Skeletal muscle tissue (tissue), 4 donors: ENCODE results near the gene VGLL1. TPM values are rescaled to one million over a fixed set of nuclear protein-coding genes. Genes with fewer than 3 reads are reported as not detected.

Experiments
- H3K27ac ChIP-seq: one replicate; pipeline ENCODE4 v1.7.0; 2013; ENCODE audit warnings: mild to moderate bottlenecking, low read depth, low read length, inconsistent platforms
- H3K27me3 ChIP-seq, 3 donors: one replicate each; pipeline ENCODE4 v1.7.0; 2013; ENCODE audit warnings: low read length in 3 of 3; ENCODE audit not compliant: control insufficient read depth in 3 of 3, insufficient read depth in 3 of 3
- H3K36me3 ChIP-seq, 3 donors: one replicate each; pipeline ENCODE4 v1.7.0; 2013; ENCODE audit warnings: low read length in 3 of 3; ENCODE audit not compliant: control insufficient read depth in 3 of 3, insufficient read depth in 3 of 3
- H3K4me1 ChIP-seq, 3 donors: one replicate each; pipeline ENCODE4 v1.7.0; 2013; ENCODE audit warnings: low read length in 3 of 3, mild to moderate bottlenecking in 3 of 3; ENCODE audit not compliant: control insufficient read depth in 3 of 3, insufficient read depth in 3 of 3
- H3K4me3 ChIP-seq, 3 donors: one replicate each; pipeline ENCODE4 v1.7.0; 2013; ENCODE audit warnings: low read length in 3 of 3
- H3K9ac ChIP-seq, 3 donors: one replicate each; pipeline ENCODE4 v1.7.0; 2013; ENCODE audit warnings: low read length in 3 of 3, mild to moderate bottlenecking in 3 of 3, moderate library complexity in 2 of 3, low read depth in 1 of 3
- H3K9me3 ChIP-seq, 3 donors: one replicate each; pipeline ENCODE4 v1.7.0; 2013; ENCODE audit warnings: low read length in 3 of 3; ENCODE audit not compliant: control insufficient read depth in 3 of 3
- total RNA-seq: library from RNA; depleted of rRNA; stranded (reverse); fragments of >200 nt; gene quantifications from one replicate; pipeline ENCODE4 v1.2.3, GENCODE V29; 2014
- donor health status: Osteomylitis.

Gene VGLL1
- total RNA-seq, 1 donor from 2014 or later, result not detected

DNA sequence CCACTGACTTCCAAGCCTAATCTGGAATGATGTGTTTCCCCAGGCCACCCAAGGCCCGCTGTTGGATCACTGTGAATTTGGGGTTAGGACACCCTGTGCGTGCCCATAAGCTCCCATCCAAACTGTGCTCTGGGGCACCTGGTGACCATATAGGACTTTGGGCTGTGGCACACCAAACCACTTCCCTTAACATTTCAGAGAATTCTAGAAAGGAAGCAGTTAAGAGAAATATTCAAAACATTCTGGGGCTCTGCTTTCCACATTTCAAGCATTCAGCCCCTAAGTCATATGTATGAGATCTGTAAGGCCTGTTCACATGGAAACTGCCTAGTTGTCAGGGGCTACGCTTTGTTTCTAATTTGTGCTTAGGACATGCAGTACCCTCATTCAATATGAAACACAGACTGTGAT, 14.4 kb downstream of the VGLL1 start:
- peaks cover 0 to 10% (median 0%) of the 10 kb centered on the region in 3 donors for H3K27me3 ChIP-seq
- H3K36me3 ChIP-seq, result no peaks in the 10 kb centered on the region
- H3K4me3 ChIP-seq, result no peak overlapping the region
- H3K4me1 ChIP-seq, result no peaks in the 10 kb centered on the region
- no peak overlapping the region for H3K27ac ChIP-seq
- H3K9me3 ChIP-seq, result no peaks in the 10 kb centered on the region
- no peak overlapping the region for H3K9ac ChIP-seq

DNA sequence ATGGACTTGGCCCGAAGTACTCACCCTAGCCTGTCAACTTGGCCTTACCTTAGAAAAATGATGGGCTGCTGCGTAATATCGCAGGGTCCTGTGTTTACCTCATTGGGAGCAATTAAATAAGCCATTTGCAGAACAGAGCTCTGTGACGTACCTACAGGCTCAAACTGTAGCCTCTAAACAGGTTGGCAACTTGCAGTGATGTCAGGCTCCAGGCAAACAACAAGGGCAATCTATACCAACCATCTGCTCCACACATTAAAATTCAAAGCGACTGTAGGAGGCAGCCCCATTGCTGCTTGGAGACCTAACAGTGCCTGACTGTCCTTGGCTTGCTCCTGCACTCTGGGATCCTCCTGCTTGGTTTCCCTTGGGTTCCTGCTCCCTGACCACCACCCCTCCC, 17.2 kb downstream of the VGLL1 start:
- Histone ChIP-seq H3K9me3 (no peaks in the 10 kb centered on the region), H3K9ac (no peak overlapping the region), H3K27me3 (no peaks in the 10 kb centered on the region), H3K27ac (no peak overlapping the region), H3K36me3 (no peaks in the 10 kb centered on the region), H3K4me1 (no peaks in the 10 kb centered on the region), H3K4me3 (no peak overlapping the region)

- H3K27ac ChIP-seq, result no peak overlapping the region
- H3K9me3 ChIP-seq, result no peaks in the 10 kb centered on the region
- no peak overlapping the region for H3K9ac ChIP-seq
- no peak overlapping the region for H3K4me3 ChIP-seq
- H3K36me3 ChIP-seq, result no peaks in the 10 kb centered on the region
- no peaks in the 10 kb centered on the region for H3K27me3 ChIP-seq
- no peaks in the 10 kb centered on the region for H3K4me1 ChIP-seq
Observed at GRCh38 chrX:136551410-136551809, 19.4 kb downstream of the VGLL1 start.

DNA sequence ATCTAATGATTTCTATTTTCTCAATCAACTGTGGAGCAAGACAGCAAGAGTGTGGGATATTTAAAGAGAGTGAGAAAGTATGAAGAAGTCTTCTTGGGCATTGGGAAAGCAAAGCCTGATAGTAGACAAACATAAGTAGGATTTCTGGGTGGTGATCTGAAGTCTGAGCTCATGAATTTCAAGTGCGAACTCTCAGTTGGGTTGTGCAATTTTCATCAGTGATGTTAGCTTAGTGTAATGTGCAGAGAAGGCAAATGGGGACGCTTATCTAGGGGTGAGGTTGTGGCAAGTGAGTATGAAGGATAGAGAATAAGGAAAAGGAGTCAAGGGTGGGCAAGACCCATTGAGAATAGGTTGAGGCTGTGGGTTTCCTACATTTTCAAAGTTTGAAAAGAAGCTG, 23.7 kb downstream of the VGLL1 start:
- no peaks in the 10 kb centered on the region for H3K4me1 ChIP-seq
- no peak overlapping the region for H3K27ac ChIP-seq
- H3K27me3 ChIP-seq, result no peaks in the 10 kb centered on the region
- H3K9me3 ChIP-seq, result no peaks in the 10 kb centered on the region
- no peak overlapping the region for H3K4me3 ChIP-seq
- H3K36me3 ChIP-seq, result no peaks in the 10 kb centered on the region
- no peak overlapping the region for H3K9ac ChIP-seq

- no peaks in the 10 kb centered on the region for H3K4me1 ChIP-seq
- H3K27me3 ChIP-seq, result no peaks in the 10 kb centered on the region
- H3K36me3 ChIP-seq, result no peaks in the 10 kb centered on the region
- H3K27ac ChIP-seq, result no peak overlapping the region
- H3K4me3 ChIP-seq, result no peak overlapping the region
- no peak overlapping the region for H3K9ac ChIP-seq
- no peaks in the 10 kb centered on the region for H3K9me3 ChIP-seq
Observed at GRCh38 chrX:136572030-136572429, 40.0 kb downstream of the VGLL1 start.

DNA sequence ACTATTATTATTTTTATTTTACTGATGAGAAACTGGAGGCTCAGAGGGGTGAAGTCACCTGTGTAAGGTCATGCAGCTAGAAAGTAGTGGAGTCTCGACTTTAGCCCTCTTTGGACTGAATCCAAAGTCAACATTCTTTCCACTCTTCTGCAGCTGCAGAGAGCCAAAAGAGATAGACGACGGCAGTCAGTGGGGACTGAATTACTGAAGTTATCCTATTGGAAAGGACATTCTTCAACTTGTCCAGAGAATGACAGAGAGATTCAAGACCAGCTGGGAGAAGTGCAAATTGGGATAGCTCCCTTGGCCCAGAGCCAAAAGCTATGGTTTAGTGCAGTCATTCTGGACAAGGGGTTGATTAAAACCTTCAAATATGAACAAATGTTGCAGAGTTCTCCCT, 42.5 kb downstream of the VGLL1 start:
- H3K9ac ChIP-seq, result no peak overlapping the region
- H3K4me3 ChIP-seq, result no peak overlapping the region
- H3K36me3 ChIP-seq, result no peaks in the 10 kb centered on the region
- H3K27me3 ChIP-seq, result no peaks in the 10 kb centered on the region
- no peak overlapping the region for H3K27ac ChIP-seq
- H3K4me1 ChIP-seq, result no peaks in the 10 kb centered on the region
- H3K9me3 ChIP-seq, result no peaks in the 10 kb centered on the region

- H3K9me3 ChIP-seq, result no peaks in the 10 kb centered on the region
- H3K27me3 ChIP-seq, result no peaks in the 10 kb centered on the region
- H3K9ac ChIP-seq, result no peak overlapping the region
- no peaks in the 10 kb centered on the region for H3K36me3 ChIP-seq
- H3K27ac ChIP-seq, result no peak overlapping the region
- no peaks in the 10 kb centered on the region for H3K4me1 ChIP-seq
- no peak overlapping the region for H3K4me3 ChIP-seq
Observed at GRCh38 chrX:136577552-136577951, 45.5 kb downstream of the VGLL1 start.

GRCh38 chrX:136580316-136580715, 48.3 kb downstream of the VGLL1 start:
- H3K4me1 ChIP-seq, result no peaks in the 10 kb centered on the region
- no peaks in the 10 kb centered on the region for H3K27me3 ChIP-seq
- H3K9ac ChIP-seq, result no peak overlapping the region
- no peak overlapping the region for H3K4me3 ChIP-seq
- no peaks in the 10 kb centered on the region for H3K9me3 ChIP-seq
- no peaks in the 10 kb centered on the region for H3K36me3 ChIP-seq
- H3K27ac ChIP-seq, result no peak overlapping the region

DNA sequence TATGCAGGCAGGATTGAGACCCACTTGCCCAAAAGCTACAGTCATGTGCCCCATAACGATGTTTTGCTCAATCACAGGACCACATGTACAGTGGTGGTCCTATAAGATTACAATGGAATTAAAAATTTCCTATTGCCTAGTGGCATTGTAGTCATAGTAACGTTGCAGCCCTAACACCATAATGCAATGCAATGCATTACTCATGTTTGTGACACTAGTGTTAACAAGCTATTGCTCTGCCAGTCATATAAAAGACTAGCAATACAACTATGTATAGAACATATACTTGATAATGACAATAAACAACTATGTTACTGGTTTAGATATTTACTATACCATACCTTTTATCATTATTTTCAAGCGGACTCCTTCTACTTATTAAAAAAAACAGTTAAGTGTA, 50.6 kb downstream of the VGLL1 start:
- Histone ChIP-seq H3K9ac (no peak overlapping the region), H3K4me1 (no peaks in the 10 kb centered on the region), H3K9me3 (no peaks in the 10 kb centered on the region), H3K36me3 (no peaks in the 10 kb centered on the region), H3K4me3 (no peak overlapping the region), H3K27me3 (no peaks in the 10 kb centered on the region), H3K27ac (no peak overlapping the region)

DNA sequence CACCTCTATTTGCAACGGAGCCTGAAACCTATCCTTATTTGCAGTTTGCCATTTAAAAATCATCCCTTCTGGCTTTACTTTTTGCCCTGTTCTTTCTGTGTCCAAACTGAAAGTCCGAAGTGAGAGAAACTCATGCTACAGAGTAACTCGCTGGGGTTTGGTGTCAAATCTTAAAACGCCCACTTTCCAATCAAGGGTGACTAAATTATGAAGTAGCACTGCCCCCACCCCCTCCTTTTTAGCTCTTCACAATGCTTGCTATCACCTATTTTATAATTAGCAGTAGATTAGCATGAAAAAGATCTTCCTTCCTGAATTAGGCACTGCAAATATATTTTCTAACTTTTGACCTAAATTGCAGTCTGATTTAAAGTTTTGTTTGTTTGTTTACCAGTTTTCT, 52.5 kb downstream of the VGLL1 start:
- Histone ChIP-seq H3K4me1 (no peaks in the 10 kb centered on the region), H3K36me3 (no peaks in the 10 kb centered on the region), H3K4me3 (no peak overlapping the region), H3K27ac (no peak overlapping the region), H3K27me3 (no peaks in the 10 kb centered on the region), H3K9me3 (no peaks in the 10 kb centered on the region), H3K9ac (no peak overlapping the region)

DNA sequence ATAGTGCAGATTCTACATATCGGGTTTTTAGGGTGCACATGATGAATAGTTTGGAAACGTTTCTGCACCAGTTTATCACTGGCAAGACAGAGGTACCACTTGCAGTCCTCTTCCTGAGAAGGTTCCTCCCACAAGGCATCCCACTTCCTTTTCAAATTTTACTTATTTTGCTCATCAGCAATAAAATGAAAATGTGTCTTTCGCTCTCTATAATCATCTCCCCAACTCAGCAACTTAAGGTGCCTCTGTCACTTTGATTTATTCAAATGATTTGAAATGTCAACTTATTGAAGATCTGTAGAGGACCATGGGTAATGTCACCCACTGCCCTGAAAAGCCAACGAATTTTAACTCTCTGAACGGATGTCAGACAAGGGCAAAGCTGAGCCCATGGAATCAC, 53.2 kb downstream of the VGLL1 start:
- Histone ChIP-seq H3K9me3 (no peaks in the 10 kb centered on the region), H3K4me1 (no peaks in the 10 kb centered on the region), H3K27me3 (no peaks in the 10 kb centered on the region), H3K9ac (no peak overlapping the region), H3K27ac (no peak overlapping the region), H3K4me3 (no peak overlapping the region), H3K36me3 (no peaks in the 10 kb centered on the region)
